ENCODE data around the gene GSTA1.
"Not testable (repeated sequence)": the region's sequence is repeated elsewhere in the genome, so short reads cannot be mapped to it uniquely, and the experiment has no call there.

GSTA1 gene

DNA sequence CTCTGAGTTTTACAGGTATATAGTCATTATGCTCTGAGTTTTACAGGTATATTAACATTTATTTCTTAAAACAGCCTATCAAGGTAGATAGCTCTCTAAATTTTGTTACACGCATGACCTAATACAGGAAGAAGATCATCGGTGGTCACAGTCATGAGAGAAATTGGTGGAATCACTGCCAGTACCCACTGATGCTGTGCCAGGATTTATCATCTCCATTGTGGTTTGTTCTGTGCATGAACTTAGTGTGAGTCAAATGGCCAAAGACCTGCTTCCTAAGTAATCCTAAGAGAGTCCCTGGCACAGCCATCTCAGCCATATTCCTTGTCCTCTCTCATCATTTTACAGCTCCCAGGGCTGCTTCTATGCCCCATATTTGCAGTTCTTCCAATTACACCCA lies 50.5 kb downstream of the GSTA1 start:
- not testable (repeated sequence) for DNase-seq

DNA sequence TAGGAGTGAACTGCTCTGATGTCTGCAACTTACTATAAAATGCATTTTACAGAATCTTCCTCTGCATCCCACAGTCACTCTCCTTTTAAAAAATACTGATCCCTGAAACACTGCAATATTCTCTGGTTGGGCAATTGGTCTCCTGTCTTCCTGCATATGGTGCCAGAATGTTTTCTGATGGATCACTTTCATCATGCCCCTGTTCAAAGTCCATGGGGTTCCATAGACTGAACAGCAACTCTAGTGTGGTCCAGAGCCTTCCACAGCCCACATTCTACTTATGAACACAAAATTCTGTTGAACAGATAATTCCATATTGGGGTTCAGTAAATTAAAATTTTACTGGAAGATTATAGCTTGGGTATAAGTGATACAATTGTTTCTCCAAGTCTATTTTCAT lies 51.3 kb downstream of the GSTA1 start:
- no peak for DNase-seq

DNA sequence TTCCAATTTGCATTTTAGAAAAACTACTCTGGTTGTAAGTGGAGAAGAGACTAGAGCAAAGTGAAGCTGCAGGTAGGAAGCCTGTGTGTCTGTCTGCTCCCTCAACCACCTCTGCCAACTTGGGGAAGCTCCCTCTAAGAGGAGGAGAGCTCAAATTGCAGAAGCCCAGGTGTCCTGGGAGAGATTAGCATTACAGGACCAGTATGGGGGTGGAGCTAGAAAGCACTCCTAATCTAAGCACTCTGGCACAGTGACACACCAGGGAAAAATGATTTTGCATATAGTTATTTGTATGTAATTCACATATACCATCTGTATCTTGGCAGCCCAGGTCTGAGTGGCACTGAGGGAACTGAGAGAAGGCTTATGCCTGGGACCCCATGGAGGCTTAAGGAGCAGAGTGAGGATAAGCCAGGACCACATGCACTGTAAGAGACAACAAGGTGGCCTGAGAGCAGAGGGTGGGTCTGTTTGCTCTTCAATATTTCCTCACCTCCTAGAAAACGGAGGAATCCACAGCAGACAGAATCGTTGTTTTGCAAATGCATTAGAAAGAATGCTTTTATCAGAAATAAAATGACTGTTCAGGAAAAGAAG lies 54.0 kb downstream of the GSTA1 start:
- DNase-seq: no peak

DNA sequence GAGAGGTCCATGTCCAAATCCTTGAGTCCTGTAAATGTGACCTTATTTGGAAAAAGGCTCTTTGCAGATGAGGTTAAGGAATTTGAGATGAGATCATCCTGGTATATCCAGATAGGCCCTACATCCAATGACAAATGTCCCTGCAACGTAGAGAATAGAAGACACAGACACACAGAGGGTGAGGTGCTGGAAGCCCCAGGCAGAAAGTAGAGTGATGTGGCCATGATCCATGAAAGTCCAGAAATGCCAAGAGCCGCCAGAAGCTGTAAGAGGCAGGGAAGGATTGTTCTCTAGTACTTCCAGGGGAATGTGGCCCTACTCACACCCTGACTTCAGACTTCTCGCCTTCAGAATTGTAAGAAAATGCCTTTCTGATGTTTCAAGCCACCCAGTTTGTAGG lies 56.3 kb downstream of the GSTA1 start:
- DNase-seq: peak; percentile 80

DNA sequence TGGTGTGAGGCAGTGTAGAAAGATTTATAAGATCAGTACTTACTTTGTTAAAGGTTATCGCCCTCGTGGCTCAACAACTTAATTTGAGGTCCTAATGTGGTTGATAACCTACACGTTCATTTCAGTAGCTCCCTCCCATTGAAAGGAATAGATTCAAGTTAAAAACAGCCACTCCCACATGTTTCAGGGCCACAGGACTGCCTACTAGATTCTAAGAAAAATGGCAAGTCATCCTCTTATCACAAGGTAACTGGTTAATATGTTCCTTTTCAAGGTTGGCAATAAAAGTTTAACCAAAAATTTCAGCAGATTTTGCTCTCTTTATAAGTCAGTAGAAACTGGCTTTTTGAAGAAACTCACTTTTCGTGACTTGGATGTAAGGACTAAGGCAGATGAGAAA lies 57.4 kb downstream of the GSTA1 start:
- DNase-seq: no peak

DNA sequence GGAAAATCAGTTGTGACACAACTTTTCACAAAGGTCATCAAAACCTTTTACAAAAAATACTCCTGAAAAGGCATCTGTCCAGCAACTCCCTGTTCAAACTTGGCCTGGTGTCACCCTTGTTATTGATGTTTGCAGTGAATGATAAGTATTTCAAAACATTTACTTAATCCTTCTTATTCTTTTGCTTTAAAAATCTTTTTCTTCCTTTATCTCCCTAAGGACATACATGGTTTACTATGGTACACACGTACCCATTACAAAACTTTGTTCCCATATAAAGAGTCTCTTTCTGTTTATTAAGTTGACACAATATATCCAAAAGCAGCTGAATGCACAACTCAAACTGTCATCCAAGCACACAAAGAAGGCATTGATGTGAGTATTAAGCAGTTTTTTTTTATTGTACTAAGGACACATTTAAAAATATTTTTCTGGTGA lies 57.8 kb downstream of the GSTA1 start:
- no peak for DNase-seq

DNA sequence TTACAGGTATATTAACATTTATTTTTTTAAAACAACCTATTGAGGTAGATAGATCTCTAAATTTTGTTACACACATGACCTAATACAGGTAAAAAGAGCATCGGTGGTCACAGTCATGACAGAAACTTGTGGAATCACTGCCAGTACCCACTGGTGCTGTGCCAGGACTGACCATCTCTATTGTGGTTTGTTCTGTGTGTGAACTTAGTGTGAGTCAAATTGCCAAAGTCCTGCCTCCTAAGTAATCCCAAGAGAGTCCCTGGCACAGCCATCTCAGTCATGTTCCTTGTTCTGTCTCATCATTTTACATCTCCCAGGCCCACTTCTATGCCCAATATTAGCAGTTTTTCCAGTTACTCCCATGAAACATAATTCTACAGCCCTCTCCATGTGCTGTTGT lies 61.7 kb downstream of the GSTA1 start:
- DNase-seq: no peak

Data from fibroblast of upper back skin (primary cell).